A549 (cell line): ENCODE results near the gene PIK3C3. TPM values are rescaled to one million over a fixed set of nuclear protein-coding genes. Genes with fewer than 3 reads are reported as not detected.

Source experiments
- ATAC-seq, 2 experiments: fragments of 200-7000 bp in 1 of 2; fragments of >200 bp in 1 of 2; cut with Nextera tagmentation in 1 of 2; cut with Tn5 transposase in 1 of 2; 3 replicates each; pipeline versions ENCODE4 v1.8.0 to v1.9.1; 2018 to 2020; ENCODE audit warnings: mild to moderate bottlenecking in 1 of 2, moderate library complexity in 1 of 2
- CTCF ChIA-PET: fragments of 300-600 bp; sonication (Branson Sonifier 250); formaldehyde crosslinking; extraction: SDS; loops from one replicate; lab custom pipeline; 2021; ENCODE audit warnings: antibody characterized with exemption, inconsistent platforms; lab: Yijun Ruan, JAX
- POLR2A ChIA-PET: fragments of 350-600 bp; formaldehyde crosslinking; extraction: SDS; loops from one replicate; lab custom pipeline; 2021; ENCODE audit warnings: antibody characterized with exemption, inconsistent platforms; lab: Yijun Ruan, JAX
- DNase-seq, 2 experiments: peaks; one replicate each; pipeline versions ENCODE4 v3.0.0 to v3.0.0-alpha.2; 2011 to 2016; ENCODE audit warnings: low read depth in 1 of 2, low spot score in 1 of 2
- FAIRE-seq: peaks from 2 replicates; lab custom pipeline; 2011; peaks lifted over from hg19 to GRCh38; lab: Jason Lieb, UNC
- H3K27ac ChIP-seq, 2 experiments: fragments of >200 bp; sonication (Bioruptor Twin); formaldehyde crosslinking; 3 replicates each; pipeline ENCODE4 v1.5.1; 2016 to 2017
- H3K4me1 ChIP-seq: fragments of >200 bp; sonication (Bioruptor Twin); formaldehyde crosslinking; 3 replicates; pipeline ENCODE4 v1.6.1; 2016
- H3K4me2 ChIP-seq: fragments of >200 bp; sonication (Bioruptor Twin); formaldehyde crosslinking; 3 replicates; pipeline ENCODE4 v1.6.1; 2016
- H3K4me3 ChIP-seq: fragments of >200 bp; sonication (Bioruptor Twin); formaldehyde crosslinking; 3 replicates; pipeline ENCODE4 v1.5.1; 2016
- H3K9me3 ChIP-seq: fragments of >200 bp; sonication (Bioruptor Twin); formaldehyde crosslinking; 3 replicates; pipeline ENCODE4 v1.6.1; 2016
- CBX2 ChIP-seq: fragments of 200-600 bp; sonication (generic); IDR thresholded peaks from 2 replicates; pipeline ENCODE4 v1.6.1; 2016; ENCODE audit warnings: low read depth, mild to moderate bottlenecking, borderline replicate concordance
- CEBPB ChIP-seq, 2 experiments: fragments of >200 bp in 1 of 2; sonication (Bioruptor Twin) in 1 of 2; formaldehyde crosslinking in 1 of 2; IDR thresholded peaks; 2 replicates each; pipeline ENCODE4 v1.6.1; 2012 to 2016
- CTCF ChIP-seq: fragments of >200 bp; sonication (Bioruptor Twin); formaldehyde crosslinking; IDR thresholded peaks from 3 replicates; pipeline ENCODE4 v1.5.1; 2016
- E2F6 ChIP-seq: IDR thresholded peaks from 2 replicates; pipeline ENCODE4 v1.6.1; 2012; ENCODE audit warnings: low read depth, borderline replicate concordance
- EHMT2 ChIP-seq: fragments of 200-600 bp; sonication (generic); IDR thresholded peaks from 2 replicates; pipeline ENCODE4 v1.6.1; 2016; ENCODE audit warnings: antibody characterized with exemption, low read depth, mild to moderate bottlenecking, moderate library complexity
- ELK1 ChIP-seq: fragments of 150-350 bp; IDR thresholded peaks from 2 replicates; pipeline ENCODE4 v1.6.1; 2014; ENCODE audit warnings: low read depth, mild to moderate bottlenecking, low read length
- ESRRA ChIP-seq: fragments of 150-350 bp; IDR thresholded peaks from 2 replicates; pipeline ENCODE4 v1.6.1; 2014; ENCODE audit warnings: mild to moderate bottlenecking, low read length, borderline replicate concordance
- FOSL2 ChIP-seq, 2 experiments: fragments of 450-650 bp in 1 of 2; fragments of >200 bp in 1 of 2; sonication (Bioruptor Twin) in 1 of 2; formaldehyde crosslinking; IDR thresholded peaks; 2 replicates each; pipeline versions ENCODE4 v1.5.0 to v1.6.1; 2016 to 2020; ENCODE audit warnings: mild to moderate bottlenecking in 1 of 2, moderate library complexity in 1 of 2
- FOXS1 ChIP-seq: fragments of 250-450 bp; sonication (Bioruptor Pico); IDR thresholded peaks from 2 replicates; pipeline ENCODE4 v1.5.0; 2020; ENCODE audit warnings: mild to moderate bottlenecking, moderate library complexity
- GATA3 ChIP-seq: IDR thresholded peaks from 2 replicates; pipeline ENCODE4 v1.6.1; 2012; ENCODE audit warnings: borderline replicate concordance
- HES2 ChIP-seq: fragments of >200 bp; sonication (Bioruptor Twin); formaldehyde crosslinking; IDR thresholded peaks from 2 replicates; pipeline ENCODE4 v1.6.1; 2016
- HEYL ChIP-seq: fragments of 250-450 bp; sonication (Bioruptor Pico); IDR thresholded peaks from 2 replicates; pipeline ENCODE4 v1.8.0; 2021; ENCODE audit warnings: mild to moderate bottlenecking, moderate library complexity
- HMGXB4 ChIP-seq: fragments of 250-450 bp; sonication (Bioruptor Pico); IDR thresholded peaks from 2 replicates; pipeline ENCODE4 v1.5.0; 2021; ENCODE audit warnings: mild to moderate bottlenecking, moderate library complexity, borderline replicate concordance
- JUN ChIP-seq, 2 experiments: fragments of >200 bp; sonication (Bioruptor Twin); formaldehyde crosslinking; IDR thresholded peaks; 2 replicates in 1 of 2; 3 replicates in 1 of 2; pipeline ENCODE4 v1.6.1; 2016 to 2017
- JUNB ChIP-seq: fragments of >200 bp; sonication (Bioruptor Twin); formaldehyde crosslinking; IDR thresholded peaks from 2 replicates; pipeline ENCODE4 v1.6.1; 2016
- KDM5A ChIP-seq: fragments of 200-600 bp; sonication (generic); IDR thresholded peaks from 2 replicates; pipeline ENCODE4 v1.6.1; 2016; ENCODE audit warnings: antibody characterized with exemption, mild to moderate bottlenecking
- MYC ChIP-seq: IDR thresholded peaks from 2 replicates; pipeline ENCODE4 v1.6.1; 2012; ENCODE audit warnings: mild to moderate bottlenecking, inconsistent platforms, low read length, improper control_type of control experiment, borderline replicate concordance
- NR3C1 ChIP-seq: fragments of >200 bp; sonication (Bioruptor Twin); formaldehyde crosslinking; IDR thresholded peaks from 3 replicates; pipeline ENCODE4 v1.6.1; 2017
- POLR2A ChIP-seq: IDR thresholded peaks from 2 replicates; pipeline ENCODE4 v1.6.1; 2012; ENCODE audit warnings: mild to moderate bottlenecking, low read length
- POLR2AphosphoS2 ChIP-seq: conservative IDR thresholded peaks from 2 replicates; pipeline ENCODE4 v1.6.1; 2012; ENCODE audit warnings: low read length, improper control_type of control experiment, inconsistent platforms
- TFCP2L1 ChIP-seq: fragments of 250-450 bp; sonication (Bioruptor Pico); IDR thresholded peaks from 2 replicates; pipeline ENCODE4 v1.5.0; 2021; ENCODE audit warnings: mild to moderate bottlenecking
- polyA plus RNA-seq, 4 experiments: library from polyadenylated mRNA; depleted of rRNA in 3 of 4; stranded (reverse); fragments of >200 nt; fragmentation: RNase III in 1 of 4; extraction: RNeasy Plus Mini Kit Qiagen cat#74134 plus additional on column Dnase treatment in 1 of 4; gene quantifications; 2 replicates in 3 of 4; 3 replicates in 1 of 4; pipeline ENCODE4 v1.2.3, GENCODE V29; 2011 to 2017

Gene PIK3C3
- polyA plus RNA-seq, 2 of the 4 experiments (the other 2 are of a cell fraction) = 18.6 to 36.0 TPM

GRCh38 chr18:41923446-41923845, 31.6 kb upstream of the PIK3C3 start:
- ChIA-PET CTCF (interaction anchor here (1.5 kb wide), 1 partner anchor 15 kb away, joined by 3 read pairs; no protein-coding TSS in a partner anchor), POLR2A (no interaction called here)
- no peak overlapping the region for H3K4me3 ChIP-seq
- no peak for DNase-seq
- H3K27ac ChIP-seq = no peak overlapping the region
- ATAC-seq = no peak
- TF ChIP-seq ESRRA = no peak
- TF ChIP-seq MYC = no peak
- no peak for TF ChIP-seq KDM5A
- TF ChIP-seq FOXS1 = no peak
- TF ChIP-seq E2F6 = no peak
- no peak for TF ChIP-seq POLR2AphosphoS2
- TF ChIP-seq POLR2A = no peak
- TF ChIP-seq HMGXB4 (CRISPR knock-in tag) = no peak
- TF ChIP-seq GATA3 = no peak
- TF ChIP-seq TFCP2L1 = no peak
- TF ChIP-seq ELK1 = no peak
- no peak for TF ChIP-seq CTCF
- no peak for TF ChIP-seq NR3C1
- TF ChIP-seq HES2 = no peak
- no peak for TF ChIP-seq FOSL2 (IDR thresholded peaks at IDR 0.05)
- no peak for TF ChIP-seq FOSL2 (CRISPR knock-in tag; IDR thresholded peaks at IDR 0.05)
- TF ChIP-seq HEYL (CRISPR knock-in tag) = no peak
- TF ChIP-seq CBX2 = no peak
- no peak for FAIRE-seq
- H3K4me2 ChIP-seq = no peak overlapping the region
- no peaks in the 10 kb centered on the region for H3K4me1 ChIP-seq
- H3K9me3 ChIP-seq = no peaks in the 10 kb centered on the region

DNA sequence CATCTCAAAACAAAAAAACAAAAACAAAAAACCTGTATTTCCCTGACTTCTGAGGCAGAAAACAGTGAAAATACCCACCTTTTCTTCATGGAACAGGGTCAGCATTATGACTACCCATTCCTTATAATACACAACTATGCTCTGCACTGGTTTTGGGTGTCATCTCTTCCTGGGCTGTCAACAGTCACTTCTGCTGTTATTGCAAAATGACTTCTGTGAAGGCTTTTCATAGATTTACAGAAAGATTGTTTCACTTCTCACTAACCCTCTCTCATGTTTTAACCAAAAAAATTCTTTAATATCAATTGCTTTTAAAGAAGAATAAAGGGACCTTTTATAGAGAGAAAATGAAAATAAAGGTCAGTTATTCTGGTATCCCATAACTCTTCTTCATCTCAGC, 26.5 kb upstream of the PIK3C3 start:
- H3K9me3 ChIP-seq = no peaks in the 10 kb centered on the region
- no peak overlapping the region for H3K27ac ChIP-seq
- ChIA-PET CTCF (no interaction called here), POLR2A (no interaction called here)
- H3K4me2 ChIP-seq = no peak overlapping the region; the same call in 2 of the 3 replicates
- H3K4me3 ChIP-seq = no peak overlapping the region
- DNase-seq (no peak), FAIRE-seq (no peak), ATAC-seq (no peak)
- TF ChIP-seq EHMT2 (no peak), JUNB (no peak), JUN (IDR thresholded peaks at IDR 0.05) (no peak), HMGXB4 (CRISPR knock-in tag) (no peak), CEBPB (IDR thresholded peaks at IDR 0.05) (no peak), CBX2 (no peak)
- no peaks in the 10 kb centered on the region for H3K4me1 ChIP-seq
